TTC549 (cell line): ENCODE data around the gene LRRC7.
"Not testable (repeated sequence)": the region's sequence is repeated elsewhere in the genome, so short reads cannot be mapped to it uniquely, and the experiment has no call there.

Source experiments
- FAIRE-seq: peaks from 2 replicates; lab custom pipeline; 2012; peaks lifted over from hg19 to GRCh38; lab: Jason Lieb, UNC

The LRRC7 gene

DNA sequence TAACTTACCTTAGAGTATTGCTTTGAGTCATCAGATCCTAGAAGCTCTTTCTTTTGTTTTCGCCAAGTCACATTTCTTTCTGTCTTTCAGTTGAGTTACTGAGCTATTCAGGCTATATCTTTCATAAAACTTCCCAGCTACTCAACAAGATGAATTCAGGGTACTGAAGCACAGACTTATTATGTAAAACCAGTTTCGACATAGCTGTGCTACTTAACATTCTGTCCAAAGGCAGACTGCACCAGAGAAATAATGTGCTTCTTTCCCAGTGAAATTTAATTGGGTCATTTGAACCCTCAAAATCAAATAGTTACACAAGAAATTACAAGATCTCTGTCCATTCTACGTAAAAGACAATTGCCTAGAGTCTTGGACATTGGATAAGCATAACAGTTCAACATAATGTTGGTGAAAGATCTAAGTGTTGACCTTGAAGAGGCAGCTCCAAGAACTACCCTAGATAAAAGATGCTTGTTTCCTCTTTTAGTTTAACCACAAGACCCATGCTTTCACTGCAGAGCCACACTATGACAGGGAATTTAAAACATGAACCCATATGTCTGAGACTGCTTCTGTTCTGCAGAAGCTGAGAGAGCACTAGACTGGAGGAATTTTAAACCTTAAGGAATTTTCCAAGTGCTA, 474.5 kb downstream of the LRRC7 start:
- FAIRE-seq, result no peak

- FAIRE-seq, result no peak
Observed at GRCh38 chr1:70043804-70044203, 476.1 kb downstream of the LRRC7 start.

DNA sequence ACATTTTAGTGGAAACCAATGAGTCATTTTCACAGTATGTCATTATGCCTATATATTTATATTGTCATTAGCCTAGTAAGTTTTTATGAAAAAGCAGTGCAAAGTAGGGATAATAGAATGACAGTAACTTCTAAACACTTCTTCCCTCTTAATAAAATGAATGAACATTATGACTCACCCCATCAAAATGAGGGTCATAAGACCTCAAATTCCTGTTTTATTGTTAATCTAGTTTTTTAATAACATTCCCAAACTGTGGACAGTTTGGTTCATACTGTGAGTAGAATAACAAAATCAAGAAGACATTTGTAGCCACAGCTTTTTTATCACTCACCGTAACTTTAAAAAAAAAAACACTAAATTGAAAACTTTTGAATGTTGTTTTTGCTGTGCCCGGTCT, 477.1 kb downstream of the LRRC7 start:
- FAIRE-seq, result no peak

DNA sequence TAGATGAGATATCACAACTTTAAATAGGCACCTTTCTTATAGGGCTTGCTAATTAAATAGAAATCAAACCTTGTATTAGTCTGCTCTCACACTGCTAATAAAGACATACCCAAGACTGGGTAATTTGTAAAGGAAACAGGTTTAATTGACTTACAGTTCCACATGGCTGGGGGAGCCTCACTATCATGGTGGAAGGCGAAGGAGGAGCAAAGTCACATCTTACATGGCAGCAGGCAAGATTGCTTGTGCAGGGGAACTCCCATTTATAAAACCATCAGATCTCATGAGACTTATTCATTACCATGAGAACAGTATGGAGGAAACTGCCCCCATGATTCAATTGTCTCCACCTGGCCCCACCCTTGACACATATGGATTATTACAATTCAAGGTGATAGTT, 477.9 kb downstream of the LRRC7 start:
- not testable (repeated sequence) for FAIRE-seq

- FAIRE-seq, result no peak
Observed at GRCh38 chr1:70048336-70049094, 480.8 kb downstream of the LRRC7 start.

DNA sequence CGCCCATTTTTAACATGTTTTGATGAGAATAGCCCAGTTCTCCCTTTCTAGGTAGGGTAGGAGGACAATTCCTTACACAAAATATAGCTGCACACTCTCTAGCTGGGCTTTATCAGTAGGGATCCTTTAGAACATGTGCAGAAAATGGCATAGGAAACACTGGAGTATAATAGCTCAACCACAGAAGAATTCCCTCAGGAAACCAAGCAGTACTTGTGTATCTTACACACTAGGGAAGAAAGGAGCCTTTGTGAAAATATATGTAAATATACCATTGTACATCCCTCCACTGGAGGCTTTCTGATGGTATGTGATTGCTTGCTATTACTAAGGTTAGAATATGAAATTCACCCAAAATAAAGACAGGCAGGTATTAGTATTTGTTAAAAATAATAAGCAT, 484.2 kb downstream of the LRRC7 start:
- FAIRE-seq, result no peak

- FAIRE-seq, result no peak
Observed at GRCh38 chr1:70057500-70057899, 489.8 kb downstream of the LRRC7 start.

GRCh38 chr1:70061231-70061630, 493.5 kb downstream of the LRRC7 start:
- no peak for FAIRE-seq

DNA sequence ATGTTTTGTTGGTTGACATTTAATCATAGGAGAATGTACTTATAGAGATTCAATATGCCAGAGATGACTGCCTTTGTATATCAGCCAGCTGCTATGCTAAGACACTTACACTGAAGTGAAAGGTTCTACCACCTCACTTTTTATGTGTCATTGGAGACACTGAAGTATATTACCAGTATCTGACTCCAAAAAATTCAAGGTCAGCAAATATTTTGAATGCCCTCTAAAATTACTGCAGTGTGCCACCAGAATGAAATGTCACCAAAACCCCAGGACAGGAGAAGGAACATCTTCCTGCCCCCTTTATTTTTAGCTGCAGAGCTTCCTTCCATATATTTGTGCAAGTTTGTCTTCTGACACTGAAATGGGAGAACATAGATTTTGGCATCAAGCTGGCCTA, 496.1 kb downstream of the LRRC7 start:
- no peak for FAIRE-seq

DNA sequence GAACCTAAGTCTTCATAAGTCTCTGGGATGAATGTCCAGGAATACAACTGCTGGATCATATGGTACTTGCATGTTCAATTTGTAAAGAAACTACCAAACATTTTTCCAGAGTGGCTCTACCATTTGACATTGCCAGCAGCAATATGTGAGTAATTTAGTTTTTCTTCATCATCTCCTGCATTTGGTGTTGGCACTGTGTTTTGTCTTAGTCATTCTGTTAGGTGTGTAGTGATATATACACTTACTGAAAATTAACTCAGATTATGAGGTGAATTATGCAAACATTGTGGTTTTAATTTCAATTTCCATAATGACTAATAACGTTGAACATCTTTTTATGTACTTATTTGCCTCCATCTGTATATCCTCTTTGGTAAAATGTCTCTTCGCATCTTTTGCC, 499.0 kb downstream of the LRRC7 start:
- no peak for FAIRE-seq

- FAIRE-seq, result no peak
Observed at GRCh38 chr1:70071601-70072000, 503.9 kb downstream of the LRRC7 start.

DNA sequence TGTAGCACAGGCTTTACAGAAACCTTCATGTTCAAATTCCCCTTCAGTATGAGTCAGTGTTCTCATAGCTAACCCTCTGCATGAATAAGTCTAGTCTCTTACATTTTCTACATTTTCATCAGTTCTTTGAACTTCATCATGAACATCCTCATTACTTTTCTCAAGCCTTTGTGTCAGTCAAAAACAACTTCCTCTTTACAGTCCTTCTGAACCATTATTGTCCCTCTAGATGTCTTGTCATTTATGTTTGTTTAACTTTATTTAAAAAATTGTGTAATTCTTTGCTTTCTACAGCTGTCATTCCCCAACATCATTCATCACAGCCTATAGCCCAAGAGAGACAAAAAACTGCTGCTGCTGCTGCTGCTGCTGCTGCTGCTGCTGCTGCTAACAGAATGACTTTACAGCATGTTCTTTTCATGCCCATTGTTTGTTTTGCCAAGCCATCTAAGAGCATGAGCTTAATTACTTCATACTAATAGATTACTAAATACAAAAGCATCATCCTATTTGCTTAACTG, 504.6 kb downstream of the LRRC7 start:
- no peak for FAIRE-seq

GRCh38 chr1:70075761-70076160, 508.0 kb downstream of the LRRC7 start:
- no peak for FAIRE-seq

GRCh38 chr1:70077066-70077465, 509.3 kb downstream of the LRRC7 start:
- no peak for FAIRE-seq

GRCh38 chr1:70079546-70079945, 511.8 kb downstream of the LRRC7 start:
- FAIRE-seq, result no peak

GRCh38 chr1:70083519-70083918, 515.8 kb downstream of the LRRC7 start:
- no peak for FAIRE-seq

GRCh38 chr1:70084314-70084915, 516.7 kb downstream of the LRRC7 start:
- no peak for FAIRE-seq

DNA sequence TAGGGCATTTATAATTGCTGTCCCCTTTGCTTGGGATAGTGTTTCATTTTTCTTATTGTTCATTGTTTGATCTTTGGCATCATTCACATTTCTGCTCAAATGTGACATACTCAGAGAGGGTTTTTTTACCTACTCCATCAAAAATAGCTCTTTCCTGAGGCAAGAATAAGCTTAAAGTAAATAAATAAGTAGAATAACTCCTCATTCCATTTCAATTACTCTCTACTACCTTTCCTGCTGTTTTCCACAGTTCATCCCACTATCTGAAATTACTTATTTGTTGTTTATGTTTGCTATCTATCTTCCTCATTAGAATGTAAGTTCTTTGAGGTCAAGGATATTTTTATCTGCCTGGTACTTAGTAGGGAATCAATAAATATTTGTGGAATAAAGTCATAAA, 517.8 kb downstream of the LRRC7 start:
- FAIRE-seq, result no peak

DNA sequence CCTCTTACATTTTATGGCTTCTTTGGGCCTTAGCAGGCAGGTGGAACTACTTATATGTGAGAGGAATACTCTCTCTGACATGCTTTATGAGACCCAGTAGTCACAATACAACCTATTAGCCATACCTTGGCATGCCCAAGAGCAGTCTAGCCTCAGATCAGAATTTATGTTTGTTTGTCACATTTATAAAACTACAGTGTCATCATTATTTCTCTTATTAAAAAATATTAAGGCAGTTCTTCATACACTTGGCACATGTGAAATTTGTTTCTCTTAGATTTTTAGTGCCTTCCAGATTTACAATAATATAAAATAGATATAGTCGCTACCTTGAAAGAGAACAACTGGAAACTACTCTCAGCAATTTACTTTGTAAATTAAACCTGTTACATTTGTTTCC, 519.2 kb downstream of the LRRC7 start:
- FAIRE-seq, result no peak

DNA sequence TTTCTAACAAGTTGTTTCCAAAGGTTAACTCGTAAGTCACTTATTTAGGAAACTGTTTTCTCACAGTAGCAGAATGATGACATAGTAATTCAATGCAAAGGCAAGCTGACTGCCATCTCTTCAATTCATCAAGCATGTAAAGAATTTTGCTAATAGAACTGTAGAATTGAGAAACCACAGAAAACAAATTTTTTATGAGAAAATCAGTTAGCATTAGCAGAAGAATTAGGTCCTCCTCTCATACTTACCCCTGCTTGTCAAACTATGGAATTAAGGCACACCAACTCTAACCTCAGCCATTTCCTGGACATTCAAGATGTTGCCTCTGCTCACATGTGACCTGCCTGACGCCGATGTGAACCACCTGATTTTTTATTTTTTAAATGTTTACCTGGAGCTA, 522.4 kb downstream of the LRRC7 start:
- FAIRE-seq, result no peak

- FAIRE-seq, result no peak
Observed at GRCh38 chr1:70090875-70091274, 523.2 kb downstream of the LRRC7 start.

DNA sequence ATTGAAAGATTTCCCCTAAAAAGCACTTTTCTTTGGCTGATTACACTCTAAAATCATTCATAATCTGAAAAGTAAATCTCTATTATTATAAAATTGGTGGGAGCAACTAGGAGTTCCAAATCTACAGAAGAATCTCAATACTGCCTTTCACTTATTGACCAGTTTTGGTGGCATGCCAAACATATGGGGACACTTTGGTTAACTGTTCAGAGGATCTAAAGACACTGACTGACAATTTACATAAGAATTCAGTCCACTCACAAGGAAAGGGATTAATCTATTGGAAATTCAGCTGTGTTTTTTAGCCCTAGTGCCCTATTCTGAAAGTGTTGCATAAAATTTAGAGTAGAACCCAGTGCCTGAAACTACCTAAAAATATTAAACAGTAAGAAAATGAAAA, 524.1 kb downstream of the LRRC7 start:
- no peak for FAIRE-seq

DNA sequence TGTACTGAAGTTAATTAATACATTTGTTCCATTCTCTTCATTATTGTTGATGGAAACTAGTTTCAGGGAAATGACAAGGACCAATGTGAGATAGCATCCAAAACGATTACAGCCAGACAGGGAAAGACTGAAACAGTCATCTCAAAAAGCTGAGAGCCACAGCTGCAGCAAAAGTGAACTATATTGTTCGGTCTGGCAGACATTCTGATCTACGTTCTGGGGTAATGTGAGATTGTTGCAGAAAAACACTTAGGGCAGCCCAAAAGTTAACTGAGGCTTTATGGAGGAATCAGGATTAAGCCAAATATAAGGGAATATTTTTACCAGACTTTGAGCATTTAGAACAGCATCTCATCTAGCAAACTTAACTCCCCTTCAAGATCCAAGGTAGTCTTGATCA, 524.8 kb downstream of the LRRC7 start:
- FAIRE-seq, result no peak
